Measurements from ENCODE around the gene IPCEF1.
"Not testable (repeated sequence)": the region's sequence is repeated elsewhere in the genome, so short reads cannot be mapped to it uniquely, and the experiment has no call there.

The IPCEF1 gene

GRCh38 chr6:154329350-154330170 is 27.0 kb downstream of the IPCEF1 start:
- Histone ChIP-seq H3K4me2 (ENCODE audit: low read length) (peak overlapping the region; percentile 77), H3K27me3 (ENCODE audit: control insufficient read depth, insufficient read depth, low read length) (no peaks in the 10 kb centered on the region), H3K4me1 (ENCODE audit: control insufficient read depth, insufficient read depth, low read length) (no peaks in the 10 kb centered on the region), H3K36me3 (ENCODE audit: insufficient read depth, low read length) (no peaks in the 10 kb centered on the region), H3K9me3 (replicated peaks; ENCODE audit: low read length) (no peaks in the 10 kb centered on the region), H3K9ac (ENCODE audit: low read depth, low read length) (peak overlapping the region; percentile 37), H3K4me3 (ENCODE audit: low read length) (peak overlapping the region; percentile 55)

DNA sequence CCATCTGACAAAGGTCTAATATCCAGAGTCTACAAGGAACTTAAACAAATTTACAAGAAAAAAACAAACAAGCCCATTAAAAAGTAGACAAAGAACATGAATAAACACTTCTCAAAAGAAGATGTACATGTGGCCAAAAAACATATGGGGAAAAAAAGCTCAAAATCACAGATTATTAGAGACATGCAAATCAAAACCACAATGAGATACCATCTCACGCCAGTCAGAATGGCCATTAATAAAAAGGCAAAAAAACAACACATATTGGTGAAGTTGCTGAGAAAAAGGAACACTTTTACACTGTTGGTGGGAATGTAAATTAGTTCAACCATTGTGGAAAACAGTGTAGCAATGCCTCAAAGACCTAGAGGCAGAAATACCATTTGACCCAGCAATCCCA is 29.3 kb downstream of the IPCEF1 start:
- not testable (repeated sequence) for H3K27me3 ChIP-seq (ENCODE audit: control insufficient read depth, insufficient read depth, low read length); H3K4me2 ChIP-seq (ENCODE audit: low read length); H3K4me3 ChIP-seq (ENCODE audit: low read length); H3K9ac ChIP-seq (ENCODE audit: low read depth, low read length); H3K9me3 ChIP-seq (replicated peaks; ENCODE audit: low read length); H3K4me1 ChIP-seq (ENCODE audit: control insufficient read depth, insufficient read depth, low read length); H3K36me3 ChIP-seq (ENCODE audit: insufficient read depth, low read length)

- no peak overlapping the region for H3K9ac ChIP-seq (ENCODE audit: low read depth, low read length)
Observed at GRCh38 chr6:154325142-154325541, 31.5 kb downstream of the IPCEF1 start.

GRCh38 chr6:154320181-154320580 is 36.4 kb downstream of the IPCEF1 start:
- H3K36me3 ChIP-seq (ENCODE audit: insufficient read depth, low read length): no peaks in the 10 kb centered on the region
- no peak overlapping the region for H3K9ac ChIP-seq (ENCODE audit: low read depth, low read length)
- H3K9me3 ChIP-seq (replicated peaks; ENCODE audit: low read length): no peaks in the 10 kb centered on the region
- peaks cover 4% of the 10 kb centered on the region for H3K27me3 ChIP-seq (ENCODE audit: control insufficient read depth, insufficient read depth, low read length)
- H3K4me3 ChIP-seq (ENCODE audit: low read length): no peak overlapping the region
- H3K4me2 ChIP-seq (ENCODE audit: low read length): no peak overlapping the region
- peaks cover 28% of the 10 kb centered on the region for H3K4me1 ChIP-seq (ENCODE audit: control insufficient read depth, insufficient read depth, low read length)

More at GRCh38 chr6:154325142-154325541, 31.5 kb downstream of the IPCEF1 start:
- no peaks in the 10 kb centered on the region for H3K9me3 ChIP-seq (replicated peaks; ENCODE audit: low read length)
- no peaks in the 10 kb centered on the region for H3K4me1 ChIP-seq (ENCODE audit: control insufficient read depth, insufficient read depth, low read length)
- no peaks in the 10 kb centered on the region for H3K36me3 ChIP-seq (ENCODE audit: insufficient read depth, low read length)
- no peak overlapping the region for H3K4me2 ChIP-seq (ENCODE audit: low read length)
- no peak overlapping the region for H3K4me3 ChIP-seq (ENCODE audit: low read length)
- H3K27me3 ChIP-seq (ENCODE audit: control insufficient read depth, insufficient read depth, low read length): no peaks in the 10 kb centered on the region

DNA sequence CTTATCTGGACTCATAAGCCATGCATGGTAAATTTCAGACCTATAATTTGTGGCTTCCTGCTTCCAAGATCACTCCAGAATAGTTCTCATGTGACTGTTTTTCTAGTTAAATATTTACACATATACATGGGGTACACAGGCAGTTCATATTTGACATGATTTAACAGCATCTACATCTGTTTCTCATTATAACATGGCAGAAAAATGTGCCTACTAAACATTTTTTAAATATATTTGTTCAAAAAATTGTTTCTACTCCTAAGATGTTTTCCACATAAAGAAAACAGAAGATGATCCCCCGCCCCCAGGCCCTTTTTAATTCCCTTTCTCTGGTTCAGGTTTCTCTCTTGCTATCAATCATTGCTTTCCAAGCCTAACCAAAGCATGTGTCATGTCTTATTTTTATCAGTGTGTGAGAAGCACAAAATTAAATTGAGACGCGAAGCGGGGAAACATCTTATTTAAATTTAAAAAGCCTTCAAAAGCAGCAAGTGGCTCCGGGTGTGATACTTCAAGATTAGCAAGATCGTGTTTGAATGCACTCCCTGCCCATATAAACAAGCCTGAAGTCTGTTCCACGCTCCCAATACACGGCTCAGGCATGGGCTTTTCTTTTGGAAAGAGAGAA is 37.3 kb downstream of the IPCEF1 start:
- Histone ChIP-seq H3K9me3 (replicated peaks; ENCODE audit: low read length) (no peaks in the 10 kb centered on the region), H3K27me3 (ENCODE audit: control insufficient read depth, insufficient read depth, low read length) (peaks cover 4% of the 10 kb centered on the region), H3K4me3 (ENCODE audit: low read length) (no peak overlapping the region), H3K4me1 (ENCODE audit: control insufficient read depth, insufficient read depth, low read length) (peaks cover 28% of the 10 kb centered on the region), H3K36me3 (ENCODE audit: insufficient read depth, low read length) (no peaks in the 10 kb centered on the region), H3K4me2 (ENCODE audit: low read length) (peak overlapping the region; percentile 53), H3K9ac (ENCODE audit: low read depth, low read length) (no peak overlapping the region)

GRCh38 chr6:154318721-154319120 is 37.9 kb downstream of the IPCEF1 start:
- peaks cover 4% of the 10 kb centered on the region for H3K27me3 ChIP-seq (ENCODE audit: control insufficient read depth, insufficient read depth, low read length)
- H3K4me2 ChIP-seq (ENCODE audit: low read length): peak overlapping the region; percentile 53
- H3K9ac ChIP-seq (ENCODE audit: low read depth, low read length): no peak overlapping the region
- H3K9me3 ChIP-seq (replicated peaks; ENCODE audit: low read length): no peaks in the 10 kb centered on the region
- no peaks in the 10 kb centered on the region for H3K36me3 ChIP-seq (ENCODE audit: insufficient read depth, low read length)
- H3K4me3 ChIP-seq (ENCODE audit: low read length): no peak overlapping the region
- peaks cover 28% of the 10 kb centered on the region for H3K4me1 ChIP-seq (ENCODE audit: control insufficient read depth, insufficient read depth, low read length)

- Histone ChIP-seq H3K4me1 (ENCODE audit: control insufficient read depth, insufficient read depth, low read length) (peaks cover 28% of the 10 kb centered on the region), H3K27me3 (ENCODE audit: control insufficient read depth, insufficient read depth, low read length) (peaks cover 4% of the 10 kb centered on the region), H3K9ac (ENCODE audit: low read depth, low read length) (no peak overlapping the region), H3K4me2 (ENCODE audit: low read length) (no peak overlapping the region), H3K4me3 (ENCODE audit: low read length) (no peak overlapping the region), H3K36me3 (ENCODE audit: insufficient read depth, low read length) (no peaks in the 10 kb centered on the region), H3K9me3 (replicated peaks; ENCODE audit: low read length) (no peaks in the 10 kb centered on the region)
Observed at GRCh38 chr6:154316131-154316530, 40.5 kb downstream of the IPCEF1 start.

DNA sequence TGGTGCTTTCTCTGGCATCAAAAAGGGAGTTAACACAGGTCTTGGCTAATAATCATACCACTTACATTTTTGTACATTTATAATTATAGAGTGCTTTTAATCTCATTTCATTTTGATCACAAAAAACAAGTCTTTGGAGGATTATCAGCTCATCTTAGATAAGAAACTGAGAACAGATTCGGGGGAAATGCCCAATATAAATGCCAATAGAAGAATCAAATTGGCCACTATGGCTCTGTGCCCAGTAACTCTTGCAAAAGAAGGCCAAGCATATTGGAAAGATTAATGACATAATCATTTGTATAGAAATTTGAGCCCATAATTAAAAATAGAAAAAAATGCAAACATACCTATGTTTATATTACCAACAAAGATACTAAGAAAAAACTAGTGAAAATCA is 42.5 kb downstream of the IPCEF1 start:
- H3K4me1 ChIP-seq (ENCODE audit: control insufficient read depth, insufficient read depth, low read length): peaks cover 20% of the 10 kb centered on the region
- no peaks in the 10 kb centered on the region for H3K9me3 ChIP-seq (replicated peaks; ENCODE audit: low read length)
- peaks cover 4% of the 10 kb centered on the region for H3K27me3 ChIP-seq (ENCODE audit: control insufficient read depth, insufficient read depth, low read length)
- H3K4me2 ChIP-seq (ENCODE audit: low read length): no peak overlapping the region
- no peak overlapping the region for H3K4me3 ChIP-seq (ENCODE audit: low read length)
- no peak overlapping the region for H3K9ac ChIP-seq (ENCODE audit: low read depth, low read length)
- H3K36me3 ChIP-seq (ENCODE audit: insufficient read depth, low read length): no peaks in the 10 kb centered on the region

GRCh38 chr6:154308986-154309385 is 47.6 kb downstream of the IPCEF1 start:
- no peaks in the 10 kb centered on the region for H3K27me3 ChIP-seq (ENCODE audit: control insufficient read depth, insufficient read depth, low read length)
- H3K4me1 ChIP-seq (ENCODE audit: control insufficient read depth, insufficient read depth, low read length): peaks cover under 1% of the 10 kb centered on the region
- H3K36me3 ChIP-seq (ENCODE audit: insufficient read depth, low read length): no peaks in the 10 kb centered on the region
- H3K9me3 ChIP-seq (replicated peaks; ENCODE audit: low read length): no peaks in the 10 kb centered on the region
- no peak overlapping the region for H3K9ac ChIP-seq (ENCODE audit: low read depth, low read length)
- no peak overlapping the region for H3K4me3 ChIP-seq (ENCODE audit: low read length)
- H3K4me2 ChIP-seq (ENCODE audit: low read length): no peak overlapping the region

GRCh38 chr6:154307696-154308425 is 48.7 kb downstream of the IPCEF1 start:
- H3K4me3 ChIP-seq (ENCODE audit: low read length): no peak overlapping the region
- H3K9ac ChIP-seq (ENCODE audit: low read depth, low read length): no peak overlapping the region
- no peak overlapping the region for H3K4me2 ChIP-seq (ENCODE audit: low read length)
- H3K36me3 ChIP-seq (ENCODE audit: insufficient read depth, low read length): no peaks in the 10 kb centered on the region
- H3K4me1 ChIP-seq (ENCODE audit: control insufficient read depth, insufficient read depth, low read length): peaks cover 7% of the 10 kb centered on the region
- no peaks in the 10 kb centered on the region for H3K27me3 ChIP-seq (ENCODE audit: control insufficient read depth, insufficient read depth, low read length)
- H3K9me3 ChIP-seq (replicated peaks; ENCODE audit: low read length): no peaks in the 10 kb centered on the region

GRCh38 chr6:154307147-154307546 is 49.5 kb downstream of the IPCEF1 start:
- not testable (repeated sequence) for H3K4me3 ChIP-seq (ENCODE audit: low read length); H3K36me3 ChIP-seq (ENCODE audit: insufficient read depth, low read length); H3K27me3 ChIP-seq (ENCODE audit: control insufficient read depth, insufficient read depth, low read length); H3K9ac ChIP-seq (ENCODE audit: low read depth, low read length); H3K4me2 ChIP-seq (ENCODE audit: low read length); H3K9me3 ChIP-seq (replicated peaks; ENCODE audit: low read length)
- peaks cover 12% of the 10 kb centered on the region for H3K4me1 ChIP-seq (ENCODE audit: control insufficient read depth, insufficient read depth, low read length)

Data from skeletal muscle satellite cell (primary cell).